Cardiac muscle cell (in vitro differentiated cells and primary cell): ENCODE results near the gene FAM131C. TPM values are rescaled to one million over a fixed set of nuclear protein-coding genes. Genes with fewer than 3 reads are reported as not detected.

Experiments used
- DNase-seq, 2 donors: peaks; one replicate each; pipeline versions ENCODE4 v3.0.0 to v3.0.0-alpha.2; 2010 to 2017; ENCODE audit warnings: low read depth in 1 of 2, low spot score in 1 of 2
- H3K27ac ChIP-seq: fragments of 200-600 bp; sonication (generic); 2 replicates; pipeline ENCODE4 v1.5.1; 2016
- H3K27me3 ChIP-seq: fragments of 200-600 bp; sonication (generic); 2 replicates; pipeline ENCODE4 v1.6.0; 2016; ENCODE audit warnings: control low read depth
- H3K36me3 ChIP-seq: fragments of 200-600 bp; sonication (generic); 2 replicates; pipeline ENCODE4 v1.5.1; 2016; ENCODE audit warnings: control low read depth
- H3K4me1 ChIP-seq: fragments of 200-600 bp; sonication (generic); 2 replicates; pipeline ENCODE4 v1.8.1; 2017; ENCODE audit warnings: low read depth, mild to moderate bottlenecking, mixed run types
- H3K4me3 ChIP-seq: fragments of 200-600 bp; sonication (generic); 2 replicates; pipeline ENCODE4 v1.5.1; 2016; ENCODE audit warnings: mild to moderate bottlenecking
- H3K9me3 ChIP-seq: fragments of 200-600 bp; sonication (generic); 2 replicates; pipeline ENCODE4 v1.5.1; 2017; ENCODE audit warnings: low read depth, mild to moderate bottlenecking, control low read depth
- CTCF ChIP-seq: IDR thresholded peaks from 2 replicates; pipeline ENCODE4 v1.5.1; 2012; ENCODE audit warnings: low read depth, mild to moderate bottlenecking, low read length
- polyA plus RNA-seq: library from polyadenylated mRNA; unstranded; fragments of >200 nt; fragmentation: Nextera tagmentation; extraction: Ambion mirVana; gene quantifications from 2 replicates; pipeline ENCODE4 v1.2.1, GENCODE V29; 2016
- total RNA-seq: library from RNA; depleted of rRNA; stranded (reverse); fragments of >200 nt; gene quantifications from 2 replicates; pipeline ENCODE4 v1.2.3, GENCODE V29; 2016

The FAM131C gene
- total and polyA plus RNA-seq, 2 experiments from 2014 or later = 10.4 to 10.9 TPM

GRCh38 chr1:16014509-16015482 lies 58.7 kb downstream of the FAM131C start:
- no peaks in the 10 kb centered on the region for H3K27me3 ChIP-seq
- peaks cover 65% of the 10 kb centered on the region for H3K4me1 ChIP-seq
- no peaks in the 10 kb centered on the region for H3K36me3 ChIP-seq
- H3K27ac ChIP-seq = peak overlapping the region; percentile 100
- H3K9me3 ChIP-seq = no peaks in the 10 kb centered on the region
- peak in 1 of 2 donors; percentile 48 for DNase-seq
- TF ChIP-seq CTCF = no peak
- no peak overlapping the region for H3K4me3 ChIP-seq

GRCh38 chr1:16013908-16014258 lies 59.6 kb downstream of the FAM131C start:
- Histone ChIP-seq H3K4me3 (peak overlapping the region; percentile 33), H3K4me1 (peaks cover 56% of the 10 kb centered on the region), H3K27me3 (no peaks in the 10 kb centered on the region), H3K36me3 (no peaks in the 10 kb centered on the region), H3K9me3 (no peaks in the 10 kb centered on the region), H3K27ac (peak overlapping the region; percentile 100)
- DNase-seq = no peak
- no peak for TF ChIP-seq CTCF

DNA sequence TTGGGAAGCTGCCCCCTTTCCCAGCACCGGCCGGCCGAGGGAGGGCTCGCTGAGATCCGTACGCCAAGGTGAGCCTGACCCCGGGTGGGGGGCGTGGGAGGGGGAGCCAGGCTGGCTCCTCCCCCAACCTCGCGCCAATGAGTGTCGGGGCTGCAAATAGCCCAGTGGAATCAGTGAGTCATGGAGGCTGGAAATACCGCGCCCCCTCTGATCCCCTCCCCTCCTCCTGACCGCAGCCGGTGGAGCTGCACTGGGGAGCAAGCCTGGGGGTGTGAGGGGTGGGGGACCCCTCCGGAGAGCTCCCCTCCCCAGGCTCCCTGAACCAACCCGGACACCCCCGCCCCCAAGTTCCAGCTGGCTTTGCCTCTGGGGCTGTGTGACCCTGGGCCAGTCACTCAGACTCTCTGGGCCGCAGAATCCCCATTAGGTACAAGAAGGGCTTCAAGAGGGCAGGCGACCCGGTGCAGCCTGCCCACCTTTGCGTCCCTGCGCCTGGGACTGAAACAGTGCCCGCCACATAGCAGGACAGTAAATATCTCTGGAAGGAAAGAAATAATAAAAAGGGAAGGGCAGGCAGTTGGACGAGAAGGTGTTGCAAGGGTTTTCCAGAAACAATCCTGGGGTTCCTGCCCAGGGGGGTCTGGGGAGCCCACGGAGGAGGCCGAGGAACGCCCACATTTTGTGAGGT lies 60.1 kb downstream of the FAM131C start:
- TF ChIP-seq CTCF = no peak
- Histone ChIP-seq H3K4me3 (peak overlapping the region; percentile 33), H3K4me1 (peaks cover 51% of the 10 kb centered on the region), H3K36me3 (no peaks in the 10 kb centered on the region), H3K27me3 (no peaks in the 10 kb centered on the region), H3K27ac (peak overlapping the region; percentile 100), H3K9me3 (no peaks in the 10 kb centered on the region)
- DNase-seq = peak; percentile 79 to 90

GRCh38 chr1:16012590-16013219 lies 60.7 kb downstream of the FAM131C start:
- TF ChIP-seq CTCF = no peak
- no peaks in the 10 kb centered on the region for H3K36me3 ChIP-seq
- DNase-seq = peak; percentile 84 to 96
- H3K4me3 ChIP-seq = peak overlapping the region; percentile 33
- no peaks in the 10 kb centered on the region for H3K9me3 ChIP-seq
- peak overlapping the region; percentile 100 for H3K27ac ChIP-seq
- H3K4me1 ChIP-seq = peaks cover 48% of the 10 kb centered on the region
- H3K27me3 ChIP-seq = no peaks in the 10 kb centered on the region

GRCh38 chr1:16011936-16012589 lies 61.4 kb downstream of the FAM131C start:
- no peak for DNase-seq
- no peaks in the 10 kb centered on the region for H3K36me3 ChIP-seq
- H3K27me3 ChIP-seq = no peaks in the 10 kb centered on the region
- peak overlapping the region; percentile 100 for H3K27ac ChIP-seq
- TF ChIP-seq CTCF = no peak
- H3K4me3 ChIP-seq = no peak overlapping the region
- H3K9me3 ChIP-seq = no peaks in the 10 kb centered on the region
- H3K4me1 ChIP-seq = peaks cover 48% of the 10 kb centered on the region
